EL (cell line): ENCODE data around the gene BRIP1.
"Not testable (repeated sequence)": the region's sequence is repeated elsewhere in the genome, so short reads cannot be mapped to it uniquely, and the experiment has no call there.

ENCODE experiments used
- DNase-seq: peaks from one replicate; pipeline ENCODE4 v3.0.0-alpha.2; 2016

BRIP1 gene

GRCh38 chr17:61862975-61863800, at the start of gene BRIP1:
Gene BRIP1, minus strand, starts transcription at chr17:61863528. Its CDS starts 1,989 bp downstream, at chr17:61861539.
- peak; percentile 98 for DNase-seq

DNA sequence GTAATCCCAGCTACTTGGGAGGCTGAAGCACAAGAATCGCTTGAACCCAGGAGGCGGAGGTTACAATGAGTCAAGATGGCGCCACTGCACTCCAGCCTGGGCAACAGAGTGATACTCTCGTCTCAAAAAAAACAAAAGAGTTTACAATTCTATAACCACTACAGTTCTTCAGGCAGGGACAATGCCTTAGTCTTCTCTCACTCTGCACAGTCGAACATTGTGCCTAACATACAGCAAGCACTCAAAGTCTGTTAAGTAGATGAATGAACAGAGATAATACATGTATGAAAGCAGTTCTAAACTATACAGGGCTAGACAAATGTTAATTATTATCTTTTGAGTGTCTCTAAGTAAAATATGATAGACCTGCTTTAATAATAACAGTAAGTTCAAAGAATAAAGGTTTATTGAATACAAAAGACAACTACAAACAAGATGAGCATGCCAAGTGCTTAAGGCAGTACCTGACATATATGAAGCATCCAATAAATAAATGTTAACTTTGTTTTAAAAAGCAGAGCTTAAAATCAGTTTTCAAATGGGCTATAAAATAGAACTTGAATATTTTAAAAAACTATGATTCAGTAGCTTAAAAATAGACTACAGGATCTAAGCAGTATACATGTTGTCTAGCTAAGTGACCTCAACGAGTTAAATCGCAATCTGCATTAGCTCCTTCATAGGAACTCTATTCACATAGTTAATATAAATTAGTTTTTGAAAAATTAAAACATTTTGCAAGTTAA, 45.1 kb upstream of the BRIP1 start:
- no peak for DNase-seq

DNA sequence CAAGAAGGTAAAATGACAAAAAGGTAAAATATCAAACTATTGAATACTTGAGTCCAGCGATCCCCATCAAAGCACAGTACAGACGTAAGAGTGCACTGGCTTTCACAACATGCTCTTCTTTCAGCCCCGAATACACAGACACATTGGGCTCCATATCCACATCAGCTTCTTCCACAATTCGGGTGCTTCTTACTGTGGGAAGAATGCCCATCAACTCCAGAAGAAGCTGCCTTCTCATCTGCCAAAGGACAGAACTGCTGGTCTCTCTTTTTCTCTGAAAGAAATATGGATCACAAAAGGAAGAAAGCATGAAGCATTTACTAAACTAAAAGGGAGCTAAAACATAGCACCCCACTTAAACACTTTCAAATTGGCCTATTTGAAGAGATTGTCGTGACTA, 44.0 kb upstream of the BRIP1 start:
- no peak for DNase-seq

GRCh38 chr17:61904094-61904710, 40.9 kb upstream of the BRIP1 start:
- no peak for DNase-seq

DNA sequence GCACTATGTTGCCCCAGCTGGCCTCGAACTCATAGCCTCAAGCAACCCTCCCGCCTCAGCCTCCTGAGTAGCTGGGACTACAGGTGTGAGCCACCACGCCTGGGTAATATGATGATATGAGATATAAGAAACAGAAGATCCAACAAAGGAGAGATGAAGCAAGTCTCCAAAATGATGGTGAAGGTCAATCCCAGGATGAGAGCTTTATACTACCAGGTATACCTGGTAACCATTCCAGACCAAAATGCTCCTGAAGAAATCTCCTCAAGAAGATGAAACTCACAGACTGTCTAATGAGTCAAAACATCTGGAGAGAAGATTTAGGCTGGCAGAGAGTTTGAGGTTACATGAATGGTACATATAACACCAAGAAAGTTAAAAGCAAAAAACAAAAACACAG, 39.9 kb upstream of the BRIP1 start:
- DNase-seq: no peak

DNA sequence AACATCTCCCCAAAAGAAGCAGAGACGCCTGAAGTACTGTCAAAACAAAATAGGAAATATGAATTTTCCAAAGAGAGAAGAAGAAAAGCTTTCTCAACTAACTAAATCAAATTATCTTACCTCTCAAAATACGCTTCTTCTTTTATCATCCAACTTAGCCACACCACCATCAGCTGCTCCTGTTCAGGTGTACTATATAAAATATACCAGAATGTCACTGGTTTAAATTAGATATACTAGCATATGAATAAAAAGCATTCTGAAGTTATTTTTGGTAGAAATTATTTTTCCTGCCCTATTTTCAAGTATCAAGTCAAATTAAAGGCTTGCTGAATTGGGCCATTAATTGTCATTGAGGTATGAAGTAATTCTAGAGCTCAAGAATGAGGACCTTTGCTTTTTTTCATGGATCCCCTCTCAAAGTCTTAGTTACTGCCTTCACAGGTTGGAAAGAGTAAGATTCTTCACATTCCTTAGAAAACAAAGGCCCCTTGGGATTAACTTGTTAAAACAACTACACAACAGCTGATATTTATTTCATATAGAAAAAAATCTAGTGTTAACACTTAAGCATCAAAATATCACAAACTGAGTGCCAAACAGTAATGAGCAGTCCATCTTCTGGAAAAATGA, 34.3 kb upstream of the BRIP1 start:
- no peak for DNase-seq

- no peak for DNase-seq
Measured at GRCh38 chr17:61895391-61895790, 32.1 kb upstream of the BRIP1 start.

GRCh38 chr17:61894310-61894709, 31.0 kb upstream of the BRIP1 start:
- not testable (repeated sequence) for DNase-seq

GRCh38 chr17:61887733-61888132, 24.4 kb upstream of the BRIP1 start:
- DNase-seq: not testable (repeated sequence)

DNA sequence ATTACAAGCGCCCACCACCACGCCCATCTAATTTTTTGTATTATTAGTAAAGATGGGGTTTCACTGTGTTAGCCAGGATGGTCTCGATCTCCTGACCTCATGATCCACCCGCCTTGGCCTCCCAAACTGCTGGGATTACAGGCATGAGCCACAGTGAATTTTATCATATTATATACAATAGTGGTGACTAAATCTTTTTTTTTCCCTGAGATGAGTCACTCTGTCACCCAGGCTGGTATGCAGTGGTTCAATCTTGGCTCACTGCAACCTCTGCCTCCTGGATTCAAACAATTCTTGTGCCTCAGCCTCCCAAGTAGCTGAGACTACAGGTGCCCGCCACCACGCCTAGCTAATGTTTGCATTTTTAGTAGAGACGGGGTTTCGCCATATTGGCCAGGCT, 22.5 kb upstream of the BRIP1 start:
- peak; percentile 49 for DNase-seq

DNA sequence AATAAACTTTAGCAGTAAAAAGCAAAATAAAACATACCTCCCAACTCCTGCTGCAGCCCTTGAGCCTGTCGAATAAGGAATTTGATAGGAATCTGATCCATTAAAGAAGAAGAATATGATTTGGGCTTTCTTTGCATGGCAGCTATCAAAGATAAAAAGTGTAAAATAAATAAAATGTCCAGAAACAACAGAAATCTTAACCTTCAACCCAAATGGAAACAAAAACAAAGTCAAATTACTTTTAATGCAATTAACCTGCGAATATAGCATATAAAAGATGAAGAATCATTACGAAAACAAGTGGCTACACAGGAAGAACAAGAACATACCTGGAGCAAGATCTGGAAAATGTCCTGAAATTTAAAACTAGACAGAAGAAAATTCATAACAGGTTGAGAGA, 21.5 kb upstream of the BRIP1 start:
- no peak for DNase-seq

GRCh38 chr17:61880589-61881102, 17.3 kb upstream of the BRIP1 start:
- DNase-seq: no peak

DNA sequence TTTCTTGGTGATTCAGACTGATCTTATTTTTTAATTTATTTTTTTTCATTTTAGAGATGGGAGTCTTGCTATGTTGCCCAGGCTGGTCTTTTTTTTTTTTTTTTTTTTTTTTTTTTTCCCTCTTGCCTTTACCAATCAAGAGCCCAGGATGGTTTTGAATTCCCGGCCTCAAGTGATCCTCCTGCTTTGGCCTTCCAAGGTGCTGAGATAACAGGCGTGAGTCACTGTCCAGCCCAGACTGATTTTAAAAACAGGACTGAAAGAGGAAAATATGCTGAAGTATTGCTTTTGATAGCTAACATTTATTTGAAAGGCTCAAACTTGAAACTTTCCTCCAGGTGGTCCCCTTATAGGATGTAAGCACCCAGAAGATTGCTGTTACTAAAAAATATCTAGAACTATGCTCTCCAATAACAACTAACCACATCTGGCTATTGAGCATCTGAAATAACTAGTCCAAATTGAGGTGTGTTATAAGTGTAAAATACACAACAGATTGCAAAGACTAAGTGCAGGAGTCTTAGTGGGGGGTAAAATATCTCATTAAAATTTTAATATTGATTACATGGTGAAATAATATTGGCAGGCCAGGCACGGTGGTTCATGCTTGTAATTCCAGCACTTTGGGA, 15.8 kb upstream of the BRIP1 start:
- no peak for DNase-seq

DNA sequence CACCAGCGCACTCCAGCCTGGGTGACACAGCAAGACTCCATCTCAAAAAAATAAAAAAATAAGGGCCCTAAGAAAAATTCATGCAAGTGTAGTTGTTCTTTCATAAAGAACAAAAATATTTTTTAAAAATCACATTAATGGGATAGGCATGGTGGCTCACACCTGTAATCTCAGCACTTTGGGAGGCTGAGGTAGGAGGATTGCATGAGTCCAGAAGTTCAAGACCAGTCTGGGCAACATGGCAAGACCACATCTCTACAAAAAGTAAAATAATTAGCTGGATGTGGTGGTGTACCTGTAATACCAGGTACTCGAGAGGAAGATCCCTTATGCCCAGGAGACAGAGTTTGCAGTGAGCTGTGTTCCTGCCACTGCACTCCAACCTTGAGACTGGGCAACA, 15.2 kb upstream of the BRIP1 start:
- DNase-seq: no peak

GRCh38 chr17:61877837-61878236, 14.5 kb upstream of the BRIP1 start:
- no peak for DNase-seq

- no peak for DNase-seq
Measured at GRCh38 chr17:61875804-61876203, 12.5 kb upstream of the BRIP1 start.

DNA sequence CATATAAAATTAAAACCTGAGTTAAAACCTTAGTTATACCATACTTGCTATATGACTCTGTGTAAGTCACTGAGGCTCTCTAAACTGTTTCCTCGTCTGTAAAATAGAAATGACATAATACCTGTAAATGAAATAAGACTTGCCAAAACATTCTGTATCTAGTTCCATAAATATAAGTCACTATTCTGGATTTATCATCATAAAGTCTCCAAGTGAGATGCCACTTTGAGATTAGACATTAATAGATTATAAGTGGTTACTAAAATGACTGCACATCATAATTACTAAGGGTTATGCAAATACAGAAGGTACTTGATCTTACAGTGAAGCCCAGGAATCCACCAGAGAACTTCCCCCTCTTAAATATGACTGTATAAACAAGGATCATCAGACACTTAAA, 12.0 kb upstream of the BRIP1 start:
- DNase-seq: no peak

DNA sequence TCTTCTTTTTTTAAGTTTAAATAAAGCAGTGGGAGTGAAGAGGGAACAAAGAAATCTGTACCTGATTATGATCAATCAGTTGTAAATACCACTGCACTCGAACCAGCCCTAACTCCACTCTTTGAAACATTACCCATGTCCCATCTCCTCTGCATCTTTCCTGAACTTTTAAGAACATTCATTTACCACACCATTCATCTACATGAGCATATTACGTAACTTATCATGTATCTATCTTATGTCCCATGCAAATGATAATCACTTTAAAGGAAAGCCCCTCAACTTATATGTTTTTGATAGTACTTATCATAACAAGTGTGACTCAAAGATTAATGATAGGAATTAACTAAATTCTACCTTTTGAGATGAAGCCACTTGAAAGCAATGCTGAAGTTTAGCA, 10.7 kb upstream of the BRIP1 start:
- no peak for DNase-seq

GRCh38 chr17:61872099-61872498, 8.8 kb upstream of the BRIP1 start:
- DNase-seq: no peak

GRCh38 chr17:61869138-61869537, 5.8 kb upstream of the BRIP1 start:
- no peak for DNase-seq

GRCh38 chr17:61868074-61868473, 4.7 kb upstream of the BRIP1 start:
- DNase-seq: no peak

GRCh38 chr17:61867033-61867432, 3.7 kb upstream of the BRIP1 start:
- no peak for DNase-seq

DNA sequence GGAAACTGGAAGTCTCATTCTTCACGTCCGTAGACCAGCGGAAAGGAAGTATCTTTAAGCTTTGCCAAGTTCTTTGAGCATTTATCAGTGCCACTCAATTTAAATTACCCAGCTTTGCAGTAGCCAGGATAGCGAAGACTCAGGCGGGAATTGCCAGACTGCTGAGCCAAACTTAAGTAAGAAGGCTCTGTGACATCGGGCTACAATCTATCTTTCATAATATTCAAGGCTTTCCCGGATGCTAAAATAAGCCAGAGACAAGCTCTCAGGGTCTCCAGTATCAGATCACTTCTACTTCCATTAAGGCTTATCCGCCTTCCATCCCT, 436 bp upstream of the BRIP1 start:
- DNase-seq: no peak
